Endodermal cell (in vitro differentiated cells): ENCODE results near the gene SLC29A1. TPM values are rescaled to one million over a fixed set of nuclear protein-coding genes. Genes with fewer than 3 reads are reported as not detected.

Experiments used
- DNase-seq: peaks from one replicate; pipeline ENCODE4 v3.0.0-alpha.2; 2017
- H3K27ac ChIP-seq: 2 replicates; pipeline ENCODE4 v1.5.1; 2013; ENCODE audit warnings: mild to moderate bottlenecking, low read depth, low read length, moderate library complexity
- H3K27me3 ChIP-seq: 2 replicates; pipeline ENCODE4 v1.6.1; 2013; ENCODE audit warnings: mild to moderate bottlenecking, low read length, moderate library complexity; ENCODE audit not compliant: insufficient read depth, control insufficient read depth, poor library complexity, severe bottlenecking
- H3K36me3 ChIP-seq: 2 replicates; pipeline ENCODE4 v1.7.0; 2013; ENCODE audit warnings: mild to moderate bottlenecking, low read length, moderate library complexity; ENCODE audit not compliant: control insufficient read depth, insufficient read depth
- H3K4me1 ChIP-seq: one replicate; pipeline ENCODE4 v1.7.0; 2013; ENCODE audit warnings: low read length; ENCODE audit not compliant: control insufficient read depth, insufficient read depth
- H3K4me3 ChIP-seq: 2 replicates; pipeline ENCODE4 v1.5.1; 2013; ENCODE audit warnings: mild to moderate bottlenecking, low read length, moderate library complexity
- H3K9ac ChIP-seq: 2 replicates; pipeline ENCODE4 v1.6.1; 2013; ENCODE audit warnings: mild to moderate bottlenecking, low read length, moderate library complexity; ENCODE audit not compliant: poor library complexity, severe bottlenecking; ENCODE audit errors: extremely low read depth
- H3K9me3 ChIP-seq: 2 replicates; pipeline ENCODE4 v1.6.1; 2013; ENCODE audit warnings: mild to moderate bottlenecking, low read length, moderate library complexity; ENCODE audit not compliant: control insufficient read depth
- H3K27ac Mint-ChIP-seq: 2 replicates; pipeline ENCODE4 v1.8.0; 2020; ENCODE audit warnings: mixed read lengths
- H3K27me3 Mint-ChIP-seq: 2 replicates; pipeline ENCODE4 v1.8.0; 2021; ENCODE audit warnings: mild to moderate bottlenecking, mixed read lengths; ENCODE audit not compliant: insufficient read depth
- H3K36me3 Mint-ChIP-seq: 2 replicates; pipeline ENCODE4 v1.8.0; 2020; ENCODE audit warnings: low read depth, mixed read lengths
- H3K4me1 Mint-ChIP-seq: 2 replicates; pipeline ENCODE4 v1.8.0; 2020; ENCODE audit warnings: mixed read lengths
- H3K4me3 Mint-ChIP-seq: 2 replicates; pipeline ENCODE4 v1.8.0; 2020; ENCODE audit warnings: mild to moderate bottlenecking, moderate library complexity, mixed read lengths
- H3K9me3 Mint-ChIP-seq: 2 replicates; pipeline ENCODE4 v1.8.0; 2020; ENCODE audit warnings: mild to moderate bottlenecking, mixed read lengths
- CTCF ChIP-seq: fragments of 200-600 bp; sonication (generic); conservative IDR thresholded peaks from 2 replicates; pipeline ENCODE4 v1.5.0; 2021; ENCODE audit warnings: antibody characterized with exemption, mild to moderate bottlenecking
- WGBS, 2 experiments: methylation state at CpG; one replicate each; pipeline versions ENCODE4 v1.1.5 to v1.1.7; 2013; ENCODE audit warnings: missing lambda C conversion rate in 2 of 2, mixed read lengths in 1 of 2; ENCODE audit not compliant: insufficient coverage in 1 of 2, insufficient read length in 1 of 2; 5-methylcytosine and 5-hydroxymethylcytosine counted together
- total RNA-seq, 2 donors: library from RNA; stranded (reverse); fragmentation: NEBNext Ultra II Directional in 1 of 2; extraction: Animal tissue kit (Norgen Biotek cat#: 25700) in 1 of 2; gene quantifications; 2 replicates in 1 of 2; 3 replicates in 1 of 2; pipeline ENCODE4 v1.2.1, GENCODE V29; 2021

Gene SLC29A1
- total RNA-seq, 2 donors from 2014 or later = 129 to 155 TPM

- Histone ChIP-seq H3K27me3 (peaks cover 55% of the 10 kb centered on the region), H3K9ac (no peak overlapping the region), H3K36me3 (no peaks in the 10 kb centered on the region), H3K9me3 (no peaks in the 10 kb centered on the region), H3K4me3 (no peak overlapping the region), H3K27ac (no peak overlapping the region), H3K4me1 (peaks cover 5% of the 10 kb centered on the region)
- H3K27ac Mint-ChIP-seq = no peak overlapping the region
- peaks cover 9% of the 10 kb centered on the region for H3K4me1 Mint-ChIP-seq
- TF ChIP-seq CTCF = no peak
- H3K27me3 Mint-ChIP-seq = peaks cover 77% of the 10 kb centered on the region
- WGBS, 2 experiments = 100% methylated on average over 1 of the region's 1 CpG; no CpG with 5 or more reads in 1 of the 2 experiments
- peak overlapping the region; percentile 55 for H3K4me3 Mint-ChIP-seq
- no peaks in the 10 kb centered on the region for H3K36me3 Mint-ChIP-seq
- DNase-seq = no peak
- H3K9me3 Mint-ChIP-seq = no peaks in the 10 kb centered on the region
Observed at GRCh38 chr6:44269178-44269920, 46.0 kb downstream of the SLC29A1 start.

GRCh38 chr6:44269921-44270525, 46.6 kb downstream of the SLC29A1 start, which contains the start of gene TMEM151B:
TSS of gene TMEM151B (plus strand) at chr6:44270450. CDS start at chr6:44270743, 293 bp downstream.
- Histone ChIP-seq H3K9me3 (no peaks in the 10 kb centered on the region), H3K36me3 (no peaks in the 10 kb centered on the region), H3K27me3 (peaks cover 59% of the 10 kb centered on the region), H3K4me3 (no peak within 1 kb of the TSS), H3K27ac (no peak within 1 kb of the TSS), H3K9ac (no peak within 1 kb of the TSS), H3K4me1 (no peaks in the 10 kb centered on the region)
- no peak within 1 kb of the TSS for H3K27ac Mint-ChIP-seq
- H3K36me3 Mint-ChIP-seq = peaks cover 2% of the 10 kb centered on the region
- peak; percentile 61 for DNase-seq
- 9 to 11% methylated on average over 7 to 23 of the region's 29 CpGs for WGBS, 2 experiments
- peak within 1 kb of the TSS; percentile 55 for H3K4me3 Mint-ChIP-seq
- peaks cover 80% of the 10 kb centered on the region for H3K27me3 Mint-ChIP-seq
- H3K9me3 Mint-ChIP-seq = no peaks in the 10 kb centered on the region
- no peak for TF ChIP-seq CTCF
- H3K4me1 Mint-ChIP-seq = peaks cover 4% of the 10 kb centered on the region

GRCh38 chr6:44270526-44271405, 47.4 kb downstream of the SLC29A1 start:
- Histone ChIP-seq H3K27ac (no peak overlapping the region), H3K4me3 (no peak overlapping the region)
- peaks cover 3% of the 10 kb centered on the region for H3K4me1 Mint-ChIP-seq

More at GRCh38 chr6:44270526-44271405, 47.4 kb downstream of the SLC29A1 start:
- H3K36me3 ChIP-seq = no peaks in the 10 kb centered on the region
- peaks cover 66% of the 10 kb centered on the region for H3K27me3 ChIP-seq
- peaks cover 2% of the 10 kb centered on the region for H3K36me3 Mint-ChIP-seq
- H3K4me3 Mint-ChIP-seq = peak overlapping the region; percentile 55
- H3K9ac ChIP-seq = no peak overlapping the region
- H3K4me1 ChIP-seq = no peaks in the 10 kb centered on the region
- no peaks in the 10 kb centered on the region for H3K9me3 ChIP-seq
- peak; percentile 87 for DNase-seq
- TF ChIP-seq CTCF = no peak
- H3K27ac Mint-ChIP-seq = no peak overlapping the region
- no peaks in the 10 kb centered on the region for H3K9me3 Mint-ChIP-seq
- peaks cover 87% of the 10 kb centered on the region for H3K27me3 Mint-ChIP-seq
- WGBS, 2 experiments = 3 to 7% methylated on average over 8 to 86 of the region's 90 CpGs
